22Rv1 (cell line): ENCODE data around the gene TBC1D16.

ENCODE experiments used
- ZFX ChIP-seq: fragments of 450-650 bp; IDR thresholded peaks from 2 replicates; pipeline ENCODE4 v1.6.1; 2017; ENCODE audit warnings: antibody characterized with exemption, borderline replicate concordance
- TF ChIP-seq, protein P1 (sequence below): fragments of 450-650 bp; IDR thresholded peaks from 2 replicates; pipeline ENCODE4 v1.5.1; 2017; ENCODE audit warnings: mild to moderate bottlenecking

DNA sequence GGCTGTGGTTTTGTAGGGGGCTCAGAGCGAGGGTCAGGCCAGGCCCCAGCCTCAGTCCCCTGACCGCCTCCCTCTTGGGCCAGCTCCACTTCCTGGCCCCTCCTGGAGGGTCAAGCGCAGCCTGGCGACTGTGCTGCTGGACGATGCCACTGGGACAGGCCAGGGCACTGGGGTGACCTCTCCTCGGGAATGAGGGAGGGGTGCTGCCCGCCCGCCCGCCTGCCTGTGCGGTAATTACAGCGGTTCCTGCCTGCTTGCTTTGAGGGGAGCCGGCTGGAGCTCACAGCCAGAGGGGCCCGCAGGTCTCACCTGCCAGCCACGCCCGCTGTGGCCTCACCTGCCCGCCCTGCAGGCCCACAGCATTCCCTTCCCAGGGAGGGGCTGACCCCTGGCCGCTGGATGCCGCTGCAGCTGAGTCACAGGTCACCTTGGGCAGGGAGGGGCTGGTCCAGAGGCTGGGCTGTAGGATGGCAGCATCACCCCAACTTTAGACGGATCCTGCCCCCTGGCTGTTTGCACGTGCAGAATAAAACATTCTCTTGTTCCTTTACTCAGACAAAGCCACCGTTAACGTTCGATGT, 119.7 kb downstream of the TBC1D16 start:
- TF ChIP-seq, protein P1, sequence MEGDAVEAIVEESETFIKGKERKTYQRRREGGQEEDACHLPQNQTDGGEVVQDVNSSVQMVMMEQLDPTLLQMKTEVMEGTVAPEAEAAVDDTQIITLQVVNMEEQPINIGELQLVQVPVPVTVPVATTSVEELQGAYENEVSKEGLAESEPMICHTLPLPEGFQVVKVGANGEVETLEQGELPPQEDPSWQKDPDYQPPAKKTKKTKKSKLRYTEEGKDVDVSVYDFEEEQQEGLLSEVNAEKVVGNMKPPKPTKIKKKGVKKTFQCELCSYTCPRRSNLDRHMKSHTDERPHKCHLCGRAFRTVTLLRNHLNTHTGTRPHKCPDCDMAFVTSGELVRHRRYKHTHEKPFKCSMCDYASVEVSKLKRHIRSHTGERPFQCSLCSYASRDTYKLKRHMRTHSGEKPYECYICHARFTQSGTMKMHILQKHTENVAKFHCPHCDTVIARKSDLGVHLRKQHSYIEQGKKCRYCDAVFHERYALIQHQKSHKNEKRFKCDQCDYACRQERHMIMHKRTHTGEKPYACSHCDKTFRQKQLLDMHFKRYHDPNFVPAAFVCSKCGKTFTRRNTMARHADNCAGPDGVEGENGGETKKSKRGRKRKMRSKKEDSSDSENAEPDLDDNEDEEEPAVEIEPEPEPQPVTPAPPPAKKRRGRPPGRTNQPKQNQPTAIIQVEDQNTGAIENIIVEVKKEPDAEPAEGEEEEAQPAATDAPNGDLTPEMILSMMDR, result no peak
- no peak for TF ChIP-seq ZFX
